ENCODE data around the gene DDX60. TPM values are rescaled to one million over a fixed set of nuclear protein-coding genes. Genes with fewer than 3 reads are reported as not detected.
"Not testable (repeated sequence)": the region's sequence is repeated elsewhere in the genome, so short reads cannot be mapped to it uniquely, and the experiment has no call there.

Gene DDX60
- total and polyA plus RNA-seq, 5 experiments from 2014 or later, result 17.8 to 28.8 (median 25.8) TPM

GRCh38 chr4:168330575-168330974 lies 12.0 kb upstream of the DDX60 start:
- H3K27ac Mint-ChIP-seq, H3K4me1 Mint-ChIP-seq, ATAC-seq, H3K36me3 Mint-ChIP-seq, POLR2A ChIA-PET, H3K9me3 Mint-ChIP-seq, H3K27me3 Mint-ChIP-seq, H3K4me3 Mint-ChIP-seq, DNase-seq: not testable (repeated sequence)

- H3K4me3 Mint-ChIP-seq, result no peak overlapping the region
- H3K36me3 Mint-ChIP-seq, result peaks cover 0 to 13% (median 4%) of the 10 kb centered on the region in 3 donors
- H3K4me1 Mint-ChIP-seq, result peaks cover 0 to 7% (median 3%) of the 10 kb centered on the region in 4 donors
- peak overlapping the region in 1 of 10 donors; percentile 64 for H3K27ac Mint-ChIP-seq
- ATAC-seq (no peak), DNase-seq (no peak)
- POLR2A ChIA-PET, result no interaction called here
- H3K9me3 Mint-ChIP-seq, result peaks cover 0 to 4% (median 0%) of the 10 kb centered on the region in 9 donors
- no peaks in the 10 kb centered on the region for H3K27me3 Mint-ChIP-seq
Measured at GRCh38 chr4:168325591-168325990, 7.0 kb upstream of the DDX60 start.

GRCh38 chr4:168321006-168321405 lies 2.5 kb upstream of the DDX60 start:
- Mint-ChIP-seq H3K27ac (peak overlapping the region in 3 of 10 donors; percentile 28 to 96 (median 74)), H3K4me1 (peaks cover 12 to 44% (median 32%) of the 10 kb centered on the region in 4 donors), H3K36me3 (peaks cover 0 to 11% (median 4%) of the 10 kb centered on the region in 3 donors), H3K4me3 (peak overlapping the region in 3 of 10 donors; percentile 36 to 40 (median 39)), H3K9me3 (no peaks in the 10 kb centered on the region), H3K27me3 (no peaks in the 10 kb centered on the region)
- ATAC-seq (no peak), DNase-seq (no peak)
- POLR2A ChIA-PET, result no interaction called here

- Mint-ChIP-seq H3K36me3 (peaks cover 0 to 18% (median 4%) of the 10 kb centered on the region in 3 donors), H3K4me1 (peaks cover 15 to 55% (median 41%) of the 10 kb centered on the region in 4 donors), H3K4me3 (peak overlapping the region; percentile 92 to 98 (median 96)), H3K27me3 (no peaks in the 10 kb centered on the region), H3K27ac (peak overlapping the region; percentile 96 to 99 (median 98)), H3K9me3 (no peaks in the 10 kb centered on the region)
- DNase-seq (no peak), ATAC-seq (no peak)
- POLR2A ChIA-PET, result interaction anchor here (2.3 kb wide), 1 partner anchor 161 kb away, joined by 21 read pairs; the partner anchor contains the start of gene DDX60L
Measured at GRCh38 chr4:168319486-168320019, 1.0 kb upstream of the DDX60 start.

GRCh38 chr4:168317621-168318020 lies 931 bp downstream of the DDX60 start:
- DNase-seq, result peak in 2 of 10 donors; percentile 4 to 7
- Mint-ChIP-seq H3K27ac (peak overlapping the region; percentile 96 to 99 (median 98)), H3K27me3 (no peaks in the 10 kb centered on the region), H3K4me1 (peaks cover 19 to 69% (median 56%) of the 10 kb centered on the region in 4 donors), H3K36me3 (peaks cover 0 to 20% (median 4%) of the 10 kb centered on the region in 3 donors), H3K9me3 (no peaks in the 10 kb centered on the region), H3K4me3 (peak overlapping the region; percentile 92 to 98 (median 96))
- peak; percentile 6 to 10 for ATAC-seq
- POLR2A ChIA-PET, result interaction anchor here (1.1 to 2.3 kb wide), 3 partner anchors 34 to 692 kb away, joined by 3 to 21 read pairs (median 3); partner anchors contain the start of genes CBR4 and DDX60L

- peaks cover 13 to 44% (median 39%) of the 10 kb centered on the region in 3 donors for H3K36me3 Mint-ChIP-seq
- H3K4me1 Mint-ChIP-seq, result peaks cover 18 to 52% (median 45%) of the 10 kb centered on the region in 4 donors
- DNase-seq (no peak), ATAC-seq (no peak)
- H3K27me3 Mint-ChIP-seq, result no peaks in the 10 kb centered on the region
- POLR2A ChIA-PET, result no interaction called here
- H3K27ac Mint-ChIP-seq, result peak overlapping the region in 3 of 10 donors; percentile 30 to 32 (median 31)
- no peak overlapping the region for H3K4me3 Mint-ChIP-seq
- H3K9me3 Mint-ChIP-seq, result no peaks in the 10 kb centered on the region
Measured at GRCh38 chr4:168309781-168310180, 8.8 kb downstream of the DDX60 start.

GRCh38 chr4:168308912-168309311 lies 9.6 kb downstream of the DDX60 start:
- H3K27me3 Mint-ChIP-seq, result no peaks in the 10 kb centered on the region
- DNase-seq (no peak), ATAC-seq (no peak)
- H3K36me3 Mint-ChIP-seq, result peaks cover 13 to 50% (median 45%) of the 10 kb centered on the region in 3 donors
- no peaks in the 10 kb centered on the region for H3K9me3 Mint-ChIP-seq
- H3K27ac Mint-ChIP-seq, result peak overlapping the region in 2 of 10 donors; percentile 31 to 60
- H3K4me3 Mint-ChIP-seq, result no peak overlapping the region
- POLR2A ChIA-PET, result no interaction called here
- H3K4me1 Mint-ChIP-seq, result peaks cover 15 to 45% (median 38%) of the 10 kb centered on the region in 4 donors

- Mint-ChIP-seq H3K4me1 (peaks cover 10 to 26% (median 19%) of the 10 kb centered on the region in 4 donors), H3K27ac (peak overlapping the region in 9 of 10 donors; percentile 9 to 88 (median 42)), H3K27me3 (no peaks in the 10 kb centered on the region), H3K36me3 (peaks cover 17 to 64% (median 43%) of the 10 kb centered on the region in 3 donors), H3K9me3 (no peaks in the 10 kb centered on the region), H3K4me3 (peak overlapping the region in 5 of 10 donors; percentile 4 to 56 (median 10))
- ATAC-seq (no peak), DNase-seq (no peak)
- POLR2A ChIA-PET, result no interaction called here
Measured at GRCh38 chr4:168306476-168306875, 12.1 kb downstream of the DDX60 start.

GRCh38 chr4:168304744-168305459 lies 13.7 kb downstream of the DDX60 start:
- POLR2A ChIA-PET, result no interaction called here
- H3K9me3 Mint-ChIP-seq, result no peaks in the 10 kb centered on the region
- H3K4me1 Mint-ChIP-seq, result peaks cover 9 to 24% (median 19%) of the 10 kb centered on the region in 4 donors
- DNase-seq (no peak), ATAC-seq (no peak)
- H3K27ac Mint-ChIP-seq, result no peak overlapping the region
- H3K36me3 Mint-ChIP-seq, result peaks cover 12 to 69% (median 40%) of the 10 kb centered on the region in 3 donors
- no peak overlapping the region for H3K4me3 Mint-ChIP-seq
- no peaks in the 10 kb centered on the region for H3K27me3 Mint-ChIP-seq

- DNase-seq, H3K27me3 Mint-ChIP-seq, H3K4me3 Mint-ChIP-seq, H3K27ac Mint-ChIP-seq, H3K9me3 Mint-ChIP-seq, POLR2A ChIA-PET, ATAC-seq: not testable (repeated sequence)
- Mint-ChIP-seq H3K36me3 (peaks cover 8 to 71% (median 35%) of the 10 kb centered on the region in 3 donors), H3K4me1 (peaks cover 9 to 22% (median 21%) of the 10 kb centered on the region in 4 donors)
Measured at GRCh38 chr4:168303430-168303829, 15.1 kb downstream of the DDX60 start.

GRCh38 chr4:168293386-168293975 lies 25.1 kb downstream of the DDX60 start:
- Mint-ChIP-seq H3K36me3 (peaks cover 14 to 83% (median 48%) of the 10 kb centered on the region in 3 donors), H3K27ac (no peak overlapping the region), H3K4me1 (peaks cover 1 to 15% (median 8%) of the 10 kb centered on the region in 4 donors), H3K9me3 (no peaks in the 10 kb centered on the region), H3K4me3 (no peak overlapping the region), H3K27me3 (no peaks in the 10 kb centered on the region)
- ATAC-seq (no peak), DNase-seq (no peak)
- POLR2A ChIA-PET, result no interaction called here

GRCh38 chr4:168291242-168291641 lies 27.3 kb downstream of the DDX60 start:
- Mint-ChIP-seq H3K36me3 (peaks cover 14 to 73% (median 43%) of the 10 kb centered on the region in 3 donors), H3K4me3 (no peak overlapping the region)
- POLR2A ChIA-PET, result no interaction called here

GRCh38 chr4:168285850-168286249 lies 32.7 kb downstream of the DDX60 start:
- POLR2A ChIA-PET, result not testable (repeated sequence)
- peak overlapping the region in 1 of 10 donors; percentile 48 for H3K27ac Mint-ChIP-seq

More at GRCh38 chr4:168291242-168291641, 27.3 kb downstream of the DDX60 start:
- ATAC-seq (no peak), DNase-seq (no peak)
- Mint-ChIP-seq H3K27me3 (no peaks in the 10 kb centered on the region), H3K9me3 (no peaks in the 10 kb centered on the region), H3K4me1 (peaks cover 0 to 10% (median 7%) of the 10 kb centered on the region in 4 donors), H3K27ac (no peak overlapping the region)

More at GRCh38 chr4:168285850-168286249, 32.7 kb downstream of the DDX60 start:
- H3K27me3 Mint-ChIP-seq, H3K4me1 Mint-ChIP-seq, ATAC-seq, H3K9me3 Mint-ChIP-seq, DNase-seq, H3K4me3 Mint-ChIP-seq: not testable (repeated sequence)
- H3K36me3 Mint-ChIP-seq, result peaks cover 5 to 75% (median 48%) of the 10 kb centered on the region in 3 donors

Measured in naive thymus-derived CD8-positive, alpha-beta T cell (primary cell).